GM20000 (cell line): ENCODE data around the gene FAM136A.
"Not testable (repeated sequence)": the region's sequence is repeated elsewhere in the genome, so short reads cannot be mapped to it uniquely, and the experiment has no call there.

Source experiments
- DNase-seq: peaks from one replicate; pipeline ENCODE4 v3.0.0; 2012; ENCODE audit warnings: low spot score
- TF ChIP-seq, protein P1 (sequence below): IDR thresholded peaks from 2 replicates; pipeline ENCODE4 v1.5.1; 2012; ENCODE audit warnings: mild to moderate bottlenecking, control low read depth; ENCODE audit errors: extremely low read depth, missing control alignments

Gene FAM136A

DNA sequence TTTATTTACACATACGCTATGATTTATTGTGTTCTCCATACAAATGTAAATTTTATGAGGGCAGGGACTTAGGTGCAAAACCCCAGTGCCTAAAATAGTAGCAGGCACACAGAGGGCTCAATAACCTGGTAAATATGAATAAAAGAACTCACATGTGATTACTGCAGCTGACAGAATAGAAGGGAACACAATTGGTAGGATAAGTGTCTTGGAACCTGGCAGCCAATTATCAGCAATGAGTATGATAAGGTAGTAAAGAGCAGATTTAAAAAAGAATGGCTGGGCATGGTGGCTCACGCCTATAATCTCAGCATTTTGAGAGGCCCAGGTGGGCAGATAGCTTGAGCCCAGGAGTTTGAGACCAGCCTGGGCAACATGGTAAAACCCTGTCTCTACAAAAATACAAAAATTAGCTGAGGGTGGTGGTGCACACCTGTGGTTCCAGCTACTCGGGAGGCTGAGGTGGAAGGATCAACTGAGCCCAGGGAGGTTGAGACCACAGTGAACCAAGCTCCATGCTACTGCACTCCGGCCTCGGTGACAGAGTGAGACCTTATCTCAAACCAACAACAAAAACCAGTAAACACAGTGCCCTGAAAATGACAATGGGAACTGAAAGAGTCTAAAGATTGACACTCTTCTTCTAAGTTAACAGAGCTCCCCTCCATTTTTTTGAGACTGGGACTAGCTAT, 18.2 kb downstream of the FAM136A start:
- no peak for DNase-seq
- TF ChIP-seq, protein P1, sequence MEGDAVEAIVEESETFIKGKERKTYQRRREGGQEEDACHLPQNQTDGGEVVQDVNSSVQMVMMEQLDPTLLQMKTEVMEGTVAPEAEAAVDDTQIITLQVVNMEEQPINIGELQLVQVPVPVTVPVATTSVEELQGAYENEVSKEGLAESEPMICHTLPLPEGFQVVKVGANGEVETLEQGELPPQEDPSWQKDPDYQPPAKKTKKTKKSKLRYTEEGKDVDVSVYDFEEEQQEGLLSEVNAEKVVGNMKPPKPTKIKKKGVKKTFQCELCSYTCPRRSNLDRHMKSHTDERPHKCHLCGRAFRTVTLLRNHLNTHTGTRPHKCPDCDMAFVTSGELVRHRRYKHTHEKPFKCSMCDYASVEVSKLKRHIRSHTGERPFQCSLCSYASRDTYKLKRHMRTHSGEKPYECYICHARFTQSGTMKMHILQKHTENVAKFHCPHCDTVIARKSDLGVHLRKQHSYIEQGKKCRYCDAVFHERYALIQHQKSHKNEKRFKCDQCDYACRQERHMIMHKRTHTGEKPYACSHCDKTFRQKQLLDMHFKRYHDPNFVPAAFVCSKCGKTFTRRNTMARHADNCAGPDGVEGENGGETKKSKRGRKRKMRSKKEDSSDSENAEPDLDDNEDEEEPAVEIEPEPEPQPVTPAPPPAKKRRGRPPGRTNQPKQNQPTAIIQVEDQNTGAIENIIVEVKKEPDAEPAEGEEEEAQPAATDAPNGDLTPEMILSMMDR = no peak

DNA sequence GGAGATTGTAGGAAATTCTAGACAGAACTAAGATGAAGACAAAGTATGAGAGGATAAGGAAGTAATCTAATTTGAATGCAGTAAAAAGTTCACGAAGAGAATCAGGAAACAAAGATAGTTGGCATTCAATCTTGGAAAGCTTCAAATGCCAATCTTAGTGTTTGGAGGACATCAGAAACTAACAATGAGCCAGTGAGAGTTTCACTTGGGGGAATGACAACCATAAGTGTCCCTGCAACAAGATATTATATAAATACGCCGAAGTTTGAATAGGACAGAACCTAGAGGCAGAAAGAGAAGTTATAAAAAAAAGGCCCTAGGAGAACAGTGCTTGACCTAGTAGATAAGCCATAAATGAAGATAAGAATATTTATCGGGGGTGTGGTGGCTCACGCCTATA, 19.4 kb downstream of the FAM136A start:
- no peak for DNase-seq
- TF ChIP-seq, protein P1 = no peak

DNA sequence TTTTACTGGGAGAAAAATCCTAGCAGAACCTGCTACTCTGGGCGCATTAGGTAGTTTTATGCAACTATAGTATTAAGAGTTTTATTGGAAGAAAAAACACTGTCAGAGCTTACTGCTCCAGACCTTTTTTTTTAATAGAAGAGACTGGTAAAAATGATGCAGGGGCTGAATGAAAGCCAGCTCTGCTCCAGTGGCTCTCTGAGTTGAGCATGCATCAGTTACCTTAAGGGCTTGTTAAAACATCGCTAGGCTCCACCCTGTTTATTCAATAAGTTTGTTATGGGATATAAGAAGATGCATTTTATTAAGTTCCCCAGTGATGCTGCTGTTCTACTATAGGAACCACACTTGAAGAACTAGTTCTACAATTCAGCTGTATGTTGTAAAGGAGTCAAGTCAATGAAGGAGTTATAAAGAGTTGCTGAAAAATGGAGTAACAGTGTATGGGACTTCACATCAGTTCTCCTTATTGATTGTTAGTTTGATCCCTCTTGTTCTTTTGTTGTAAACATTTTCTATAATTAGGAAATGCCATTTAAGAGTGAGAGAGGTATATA, 21.5 kb downstream of the FAM136A start:
- DNase-seq = no peak
- TF ChIP-seq, protein P1 = no peak

DNA sequence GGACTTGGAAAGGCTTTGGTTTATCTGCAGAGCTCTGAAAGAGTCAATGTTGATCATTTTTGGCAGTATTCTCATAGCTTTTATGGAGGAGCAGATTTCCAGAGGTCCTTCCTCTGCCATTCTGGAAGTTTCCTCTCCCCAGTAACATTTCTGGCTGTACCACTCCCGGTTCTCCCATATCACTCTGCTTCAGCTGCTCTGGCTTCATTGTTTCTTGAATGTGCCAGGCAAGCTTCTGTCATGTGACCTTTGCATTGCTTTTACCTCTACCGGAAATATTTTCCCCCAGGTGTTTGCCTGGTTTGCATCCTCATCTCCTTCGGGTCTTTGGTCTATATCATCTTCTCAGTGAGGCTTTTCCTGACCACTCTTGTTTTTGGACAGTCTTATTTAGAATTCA, 31.5 kb downstream of the FAM136A start:
- no peak for DNase-seq
- TF ChIP-seq, protein P1 = no peak

DNA sequence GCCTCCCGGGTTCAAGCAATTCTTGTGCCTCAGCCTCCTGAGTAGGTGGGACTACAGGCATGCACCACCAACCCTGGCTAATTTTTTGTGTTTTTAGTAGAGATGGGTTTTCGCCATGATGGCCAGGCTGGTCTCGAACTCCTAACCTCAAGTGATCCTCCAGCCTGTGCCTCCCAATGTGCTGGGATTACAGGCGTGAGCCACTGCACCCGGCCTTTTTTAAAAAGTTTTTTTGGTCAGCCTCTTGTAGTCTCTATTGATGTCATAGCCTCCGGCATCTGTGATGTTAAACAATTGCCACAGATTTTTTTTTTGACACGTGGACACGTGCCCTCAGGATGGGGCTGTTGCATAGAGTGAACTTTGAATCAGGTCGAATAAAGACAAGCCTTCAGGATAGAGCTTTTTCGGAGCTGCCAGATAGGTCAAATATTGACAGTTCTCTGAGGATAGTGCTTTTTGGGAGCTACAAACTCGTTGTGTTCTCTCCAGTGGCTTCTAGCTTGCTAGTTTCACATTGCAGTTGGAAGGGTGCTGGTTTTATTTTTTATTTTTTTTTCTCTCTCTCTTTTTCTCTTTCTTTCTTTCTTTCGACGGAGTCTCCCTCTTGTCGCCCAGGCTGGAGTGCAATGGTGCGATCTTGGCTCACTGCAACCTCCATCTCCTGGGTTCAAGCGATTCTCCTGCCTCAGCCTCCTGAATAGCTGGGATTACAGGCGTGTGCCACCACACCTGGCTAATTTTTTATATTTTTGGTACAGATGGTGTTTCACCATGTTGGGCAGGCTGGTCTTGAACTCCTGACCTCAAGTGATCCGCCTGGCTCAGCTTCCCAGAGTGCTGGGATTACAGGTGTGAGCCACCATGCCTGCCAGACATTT, 32.2 kb downstream of the FAM136A start:
- DNase-seq = not testable (repeated sequence)

DNA sequence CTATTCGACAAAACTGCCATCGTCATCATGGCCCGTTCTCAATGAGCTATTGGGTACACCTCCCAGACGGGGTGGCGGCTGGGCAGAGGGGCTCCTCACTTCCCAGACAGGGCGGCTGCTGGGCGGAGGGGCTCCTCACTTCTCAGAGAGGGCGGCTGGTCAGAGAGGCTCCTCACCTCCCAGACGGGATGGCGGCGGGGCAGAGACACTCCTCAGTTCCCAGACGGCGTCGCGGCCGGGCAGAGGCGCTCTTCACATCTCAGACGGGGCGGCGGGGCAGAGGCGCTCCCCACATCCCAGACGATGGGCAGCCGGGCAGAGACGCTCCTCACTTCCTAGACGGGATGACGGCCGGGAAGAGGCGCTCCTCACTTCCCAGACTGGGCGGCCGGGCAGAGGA, 34.9 kb downstream of the FAM136A start:
- not testable (repeated sequence) for DNase-seq

DNA sequence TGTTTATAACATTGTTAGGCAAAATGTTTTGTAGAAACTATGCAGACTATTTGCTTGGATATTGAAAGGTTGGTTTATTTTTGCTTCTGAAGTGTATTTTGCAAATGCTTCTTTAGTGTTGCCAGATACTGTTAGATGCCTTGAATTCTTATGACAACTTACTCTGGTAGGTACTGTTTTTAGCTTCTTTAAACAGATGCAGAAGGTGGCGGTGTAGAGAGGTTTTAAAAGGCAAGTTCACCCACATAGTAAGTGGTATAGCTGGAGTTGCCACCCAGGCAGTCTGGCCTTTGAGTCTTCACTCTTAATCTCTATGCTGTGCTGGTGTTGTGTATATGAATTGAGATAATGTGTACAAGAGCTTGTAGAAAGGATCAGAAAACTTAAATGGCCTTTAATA, 40.4 kb downstream of the FAM136A start:
- TF ChIP-seq, protein P1 = no peak
- DNase-seq = no peak

DNA sequence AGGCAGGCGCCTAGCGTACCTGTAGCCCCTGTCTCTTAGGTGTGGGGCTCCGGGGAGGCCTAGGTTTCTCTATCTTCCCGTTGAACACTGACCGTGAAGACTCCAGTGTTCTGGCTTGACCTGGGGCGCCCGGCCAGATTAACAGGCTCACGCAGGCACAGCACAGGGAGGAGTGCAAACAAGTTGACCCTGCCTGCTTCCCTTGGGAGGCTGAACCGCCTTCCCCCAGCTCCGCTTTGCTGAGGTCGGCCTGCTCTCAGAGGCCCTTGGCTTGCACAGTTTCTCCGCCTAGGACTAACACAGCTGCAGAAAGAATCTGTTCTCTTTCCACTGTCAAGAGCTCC, 43.4 kb downstream of the FAM136A start:
- TF ChIP-seq, protein P1 = no peak
- no peak for DNase-seq
